DND-41 (cell line): ENCODE results near the gene SLC19A3.

Experiments
- ATAC-seq: fragments of 200-7000 bp; cut with Tn5 transposase; 3 replicates; pipeline ENCODE4 v1.9.1; 2021; ENCODE audit warnings: low read depth; ENCODE audit not compliant: insufficient read depth
- DNase-seq: peaks from one replicate; pipeline ENCODE4 v3.0.0-alpha.2; 2020
- H2AFZ ChIP-seq: 2 replicates; pipeline ENCODE4 v1.6.0; 2012; ENCODE audit warnings: low read depth, low read length
- H3K27ac ChIP-seq: 2 replicates; pipeline ENCODE4 v1.5.1; 2012; ENCODE audit warnings: low read length, inconsistent platforms
- H3K27me3 ChIP-seq: fragments of 200-600 bp; sonication (generic); 2 replicates; pipeline ENCODE4 v1.6.0; 2012; ENCODE audit warnings: low read length, mild to moderate bottlenecking, inconsistent platforms; ENCODE audit not compliant: insufficient read depth, poor library complexity
- H3K36me3 ChIP-seq: 2 replicates; pipeline ENCODE4 v1.5.1; 2012; ENCODE audit warnings: low read length, inconsistent platforms; ENCODE audit not compliant: insufficient read depth
- H3K4me1 ChIP-seq: 2 replicates; pipeline ENCODE4 v1.5.1; 2012; ENCODE audit warnings: mild to moderate bottlenecking, low read length; ENCODE audit not compliant: insufficient read depth
- H3K4me2 ChIP-seq: 2 replicates; pipeline ENCODE4 v1.6.0; 2012; ENCODE audit warnings: mild to moderate bottlenecking, moderate library complexity, low read length, inconsistent platforms; ENCODE audit not compliant: insufficient read depth
- H3K4me3 ChIP-seq, 2 experiments: fragments of 200-600 bp in 1 of 2; shearing (Covaris generic) in 1 of 2; 2 replicates each; pipeline ENCODE4 v1.5.1; 2012 to 2016; ENCODE audit warnings: inconsistent platforms in 2 of 2, low read length in 2 of 2, mild to moderate bottlenecking in 2 of 2, low read depth in 1 of 2, moderate library complexity in 1 of 2
- H3K79me2 ChIP-seq: 2 replicates; pipeline ENCODE4 v1.6.0; 2012; ENCODE audit warnings: low read length, inconsistent platforms; ENCODE audit not compliant: insufficient read depth
- H3K9ac ChIP-seq: 2 replicates; pipeline ENCODE4 v1.6.0; 2012; ENCODE audit warnings: low read depth, mild to moderate bottlenecking, inconsistent platforms, low read length, moderate library complexity
- H3K9me3 ChIP-seq: 2 replicates; pipeline ENCODE4 v1.5.1; 2012; ENCODE audit warnings: low read length, moderate library complexity, mild to moderate bottlenecking, inconsistent platforms; ENCODE audit not compliant: insufficient read depth, severe bottlenecking
- H4K20me1 ChIP-seq: 2 replicates; pipeline ENCODE4 v1.6.0; 2012; ENCODE audit warnings: low read length; ENCODE audit not compliant: insufficient read depth
- CTCF ChIP-seq: IDR thresholded peaks from 2 replicates; pipeline ENCODE4 v1.5.1; 2012; ENCODE audit warnings: borderline replicate concordance, low read length, moderate library complexity, mild to moderate bottlenecking; ENCODE audit not compliant: poor library complexity, severe bottlenecking; ENCODE audit errors: extremely low read depth
- EZH2 ChIP-seq: IDR thresholded peaks from 3 replicates; pipeline ENCODE4 v1.6.1; 2012; ENCODE audit warnings: borderline replicate concordance, low read depth, mild to moderate bottlenecking, moderate library complexity, low read length, inconsistent platforms; ENCODE audit not compliant: severe bottlenecking

The SLC19A3 gene

GRCh38 chr2:227643990-227644551 is 73.8 kb downstream of the SLC19A3 start:
- Histone ChIP-seq H3K36me3 (no peaks in the 10 kb centered on the region), H3K9me3 (no peaks in the 10 kb centered on the region), H3K9ac (no peak overlapping the region), H4K20me1 (no peaks in the 10 kb centered on the region), H3K4me2 (no peak overlapping the region), H3K27ac (no peak overlapping the region), H2AFZ (no peak overlapping the region), H3K4me1 (no peaks in the 10 kb centered on the region), H3K79me2 (no peaks in the 10 kb centered on the region), H3K27me3 (no peaks in the 10 kb centered on the region), H3K4me3 (no peak overlapping the region)
- TF ChIP-seq EZH2 (no peak), CTCF (no peak)
- DNase-seq (no peak), ATAC-seq (no peak)

- H3K9ac ChIP-seq: no peak overlapping the region
- no peak for TF ChIP-seq CTCF
- no peak for TF ChIP-seq EZH2
- H3K79me2 ChIP-seq: no peaks in the 10 kb centered on the region
- H3K4me1 ChIP-seq: no peaks in the 10 kb centered on the region
- DNase-seq (no peak), ATAC-seq (no peak)
- no peaks in the 10 kb centered on the region for H4K20me1 ChIP-seq
- H3K4me3 ChIP-seq: no peak overlapping the region
- no peak overlapping the region for H2AFZ ChIP-seq
- H3K27ac ChIP-seq: no peak overlapping the region
- H3K27me3 ChIP-seq: no peaks in the 10 kb centered on the region
- no peaks in the 10 kb centered on the region for H3K9me3 ChIP-seq
- H3K4me2 ChIP-seq: no peak overlapping the region
- H3K36me3 ChIP-seq: no peaks in the 10 kb centered on the region
Measured at GRCh38 chr2:227642656-227643055, 75.2 kb downstream of the SLC19A3 start.

- TF ChIP-seq EZH2 (no peak), CTCF (no peak)
Measured at GRCh38 chr2:227634201-227634600, 83.6 kb downstream of the SLC19A3 start.

More at GRCh38 chr2:227634201-227634600, 83.6 kb downstream of the SLC19A3 start:
- no peaks in the 10 kb centered on the region for H3K27me3 ChIP-seq
- no peak for DNase-seq
- H3K9ac ChIP-seq: no peak overlapping the region
- no peaks in the 10 kb centered on the region for H3K4me1 ChIP-seq
- no peaks in the 10 kb centered on the region for H3K36me3 ChIP-seq
- no peak overlapping the region for H2AFZ ChIP-seq
- H3K79me2 ChIP-seq: no peaks in the 10 kb centered on the region
- H3K27ac ChIP-seq: no peak overlapping the region
- no peaks in the 10 kb centered on the region for H3K9me3 ChIP-seq
- H4K20me1 ChIP-seq: no peaks in the 10 kb centered on the region
- H3K4me3 ChIP-seq: no peak overlapping the region
- H3K4me2 ChIP-seq: no peak overlapping the region
- ATAC-seq: no peak
